HepG2 (cell line): ENCODE data around the gene HCRTR1. TPM values are rescaled to one million over a fixed set of nuclear protein-coding genes. Genes with fewer than 3 reads are reported as not detected.

Source experiments
- ATAC-seq: fragments of 200-7000 bp; cut with Tn5 transposase; 3 replicates; pipeline ENCODE4 v1.9.1; 2020; ENCODE audit warnings: mild to moderate bottlenecking, moderate library complexity
- BruUV-seq: library from RNA; stranded (reverse); fragments of 400-500 nt; replicated peaks from 2 replicates; lab custom pipeline; 2021; lab: Mats Ljungman, UMichigan
- CTCF ChIA-PET: fragments of 300-600 bp; formaldehyde crosslinking; extraction: SDS; loops from one replicate; lab custom pipeline; 2021; ENCODE audit warnings: low total read pairs, inconsistent platforms, low intra/inter-chr PET ratio; lab: Yijun Ruan, JAX
- POLR2A ChIA-PET: fragments of 350-600 bp; sonication (Branson Sonifier 250); formaldehyde crosslinking; loops from one replicate; lab custom pipeline; 2020; ENCODE audit warnings: antibody characterized with exemption, inconsistent platforms; lab: Yijun Ruan, JAX
- DNase-seq: peaks from one replicate; pipeline ENCODE4 v3.0.0-alpha.2; 2015; ENCODE audit warnings: low spot score
- FAIRE-seq: peaks from 3 replicates; lab custom pipeline; 2011; peaks lifted over from hg19 to GRCh38; lab: Jason Lieb, UNC
- H2AFZ ChIP-seq: one replicate; pipeline ENCODE4 v1.6.1; 2011; ENCODE audit warnings: low read length, inconsistent platforms
- H3K27ac ChIP-seq: fragments of 300-600 bp; 3 replicates; pipeline ENCODE4 v1.8.0; 2011; ENCODE audit warnings: mixed run types, mild to moderate bottlenecking, mixed read lengths, low read length, inconsistent platforms; ENCODE audit not compliant: insufficient read depth; ENCODE audit errors: extremely low read length
- H3K27me3 ChIP-seq, 2 experiments: fragments of 200-600 bp in 1 of 2; 2 replicates in 1 of 2; 3 replicates in 1 of 2; pipeline versions ENCODE4 v1.6.0 to v1.8.0; 2011; ENCODE audit warnings: low read length in 2 of 2, mild to moderate bottlenecking in 2 of 2, moderate library complexity in 2 of 2, inconsistent platforms in 1 of 2; ENCODE audit not compliant: insufficient read depth in 2 of 2, control insufficient read depth in 1 of 2
- H3K36me3 ChIP-seq, 2 experiments: fragments of 200-600 bp in 1 of 2; replicated peaks in 1 of 2; 2 replicates in 1 of 2; 3 replicates in 1 of 2; pipeline versions ENCODE4 v1.5.1 to v1.8.0; 2011; ENCODE audit warnings: low read length in 2 of 2, inconsistent platforms in 1 of 2; ENCODE audit not compliant: insufficient read depth in 2 of 2, control insufficient read depth in 1 of 2
- H3K4me1 ChIP-seq: 2 replicates; pipeline ENCODE4 v1.5.1; 2012; ENCODE audit warnings: low read length, inconsistent platforms; ENCODE audit not compliant: insufficient read depth
- H3K4me2 ChIP-seq: 2 replicates; pipeline ENCODE4 v1.6.0; 2011; ENCODE audit warnings: low read depth, low read length, inconsistent platforms
- H3K4me3 ChIP-seq, 3 experiments: fragments of 200-600 bp in 1 of 3; sonication (generic), shearing (Covaris generic) in 1 of 3; replicated peaks in 1 of 3; 2 replicates each; pipeline ENCODE4 v1.5.1; 2011 to 2016; ENCODE audit warnings: low read length in 3 of 3, inconsistent platforms in 2 of 3, low read depth in 2 of 3, mild to moderate bottlenecking in 2 of 3, control low read depth in 1 of 3, mixed read lengths in 1 of 3; ENCODE audit not compliant: insufficient read depth in 1 of 3
- H3K79me2 ChIP-seq: one replicate; pipeline ENCODE4 v1.6.1; 2011; ENCODE audit warnings: low read length, inconsistent platforms; ENCODE audit not compliant: insufficient read depth
- H3K9ac ChIP-seq: 2 replicates; pipeline ENCODE4 v1.6.0; 2011; ENCODE audit warnings: mild to moderate bottlenecking, low read depth, low read length, inconsistent platforms; ENCODE audit not compliant: insufficient read depth
- H3K9me3 ChIP-seq: 2 replicates; pipeline ENCODE4 v1.5.1; 2012; ENCODE audit warnings: mild to moderate bottlenecking, low read length
- H4K20me1 ChIP-seq: 2 replicates; pipeline ENCODE4 v1.6.0; 2011; ENCODE audit warnings: inconsistent platforms, mild to moderate bottlenecking, low read length, moderate library complexity; ENCODE audit not compliant: insufficient read depth
- BORCS8-MEF2B ChIP-seq: sonication (generic); formaldehyde crosslinking; IDR thresholded peaks from 2 replicates; pipeline ENCODE4 v1.8.0; 2022; ENCODE audit warnings: mild to moderate bottlenecking, missing genetic modification reagents
- ETV5 ChIP-seq: IDR thresholded peaks from 2 replicates; pipeline ENCODE4 v1.6.1; 2018; ENCODE audit warnings: missing biosample characterization, missing genetic modification reagents, inconsistent platforms, borderline replicate concordance
- HNF4A ChIP-seq: sonication (generic); formaldehyde crosslinking; IDR thresholded peaks from 2 replicates; pipeline ENCODE4 v1.4.0; 2020; ENCODE audit warnings: missing genetic modification reagents
- HNF4G ChIP-seq, 2 experiments: sonication (generic) in 1 of 2; formaldehyde crosslinking in 1 of 2; IDR thresholded peaks; 2 replicates each; pipeline versions ENCODE4 v1.4.0 to v1.6.1; 2011 to 2020; ENCODE audit warnings: borderline replicate concordance in 2 of 2, low read depth in 2 of 2, mild to moderate bottlenecking in 2 of 2, low read length in 1 of 2, missing genetic modification reagents in 1 of 2, moderate library complexity in 1 of 2
- MAFK ChIP-seq, 2 experiments: IDR thresholded peaks in 1 of 2; conservative IDR thresholded peaks in 1 of 2; 2 replicates each; pipeline ENCODE4 v1.6.1; 2011; ENCODE audit warnings: improper control_type of control experiment in 2 of 2, low read length in 2 of 2
- MTF1 ChIP-seq: sonication (generic); formaldehyde crosslinking; IDR thresholded peaks from 2 replicates; pipeline ENCODE4 v1.5.0; 2020; ENCODE audit warnings: missing genetic modification reagents
- NR2F6 ChIP-seq, 2 experiments: IDR thresholded peaks; 2 replicates each; pipeline ENCODE4 v1.6.1; 2016; ENCODE audit warnings: antibody characterized with exemption in 1 of 2, mild to moderate bottlenecking in 1 of 2
- PATZ1 ChIP-seq: sonication (generic); formaldehyde crosslinking; IDR thresholded peaks from 2 replicates; pipeline ENCODE4 v1.4.0; 2020; ENCODE audit warnings: missing genetic modification reagents
- PCBP1 ChIP-seq: fragments of 200-400 bp; formaldehyde crosslinking; IDR thresholded peaks from 2 replicates; pipeline ENCODE4 v1.6.1; 2017; ENCODE audit warnings: mild to moderate bottlenecking, low read depth, low read length, borderline replicate concordance
- POLR2A ChIP-seq, 2 experiments: IDR thresholded peaks; 2 replicates each; pipeline ENCODE4 v1.6.1; 2011; ENCODE audit warnings: low read depth in 2 of 2, low read length in 2 of 2, mild to moderate bottlenecking in 1 of 2, moderate library complexity in 1 of 2; ENCODE audit not compliant: insufficient read depth in 1 of 2
- RAD21 ChIP-seq: fragments of 450-650 bp; formaldehyde crosslinking; IDR thresholded peaks from 2 replicates; pipeline ENCODE4 v1.5.0; 2020; ENCODE audit warnings: mild to moderate bottlenecking
- RARA ChIP-seq: IDR thresholded peaks from 2 replicates; pipeline ENCODE4 v1.6.1; 2016; ENCODE audit warnings: missing genetic modification reagents, missing compliant biosample characterization
- SETDB1 ChIP-seq: sonication (generic); formaldehyde crosslinking; IDR thresholded peaks from 2 replicates; pipeline ENCODE4 v1.5.1; 2020; ENCODE audit warnings: missing genetic modification reagents, mild to moderate bottlenecking, borderline replicate concordance
- SIX1 ChIP-seq: sonication (generic); formaldehyde crosslinking; IDR thresholded peaks from 2 replicates; pipeline ENCODE4 v1.4.0; 2020; ENCODE audit warnings: missing genetic modification reagents, borderline replicate concordance
- TCF12 ChIP-seq, 2 experiments: fragments of 450-650 bp in 1 of 2; sonication (generic) in 1 of 2; formaldehyde crosslinking in 1 of 2; IDR thresholded peaks; 2 replicates each; pipeline versions ENCODE4 v1.6.1 to v1.8.0; 2017 to 2022; ENCODE audit warnings: antibody characterized with exemption in 1 of 2, mild to moderate bottlenecking in 1 of 2, missing genetic modification reagents in 1 of 2, moderate library complexity in 1 of 2
- THYN1 ChIP-seq: sonication (generic); formaldehyde crosslinking; IDR thresholded peaks from 2 replicates; pipeline ENCODE4 v1.8.1; 2023; ENCODE audit warnings: low read depth, mild to moderate bottlenecking, moderate library complexity, missing genetic modification reagents, borderline replicate concordance
- XRCC5 ChIP-seq: fragments of 200-400 bp; formaldehyde crosslinking; optimal IDR thresholded peaks from 2 replicates; pipeline ENCODE3; 2017; ENCODE audit warnings: mild to moderate bottlenecking, low read length
- ZMYM3 ChIP-seq: sonication (generic); formaldehyde crosslinking; IDR thresholded peaks from 2 replicates; pipeline ENCODE4 v1.5.1; 2020; ENCODE audit warnings: mild to moderate bottlenecking, missing genetic modification reagents
- ZNF552 ChIP-seq: sonication (generic); formaldehyde crosslinking; IDR thresholded peaks from 2 replicates; pipeline ENCODE4 v1.9.0; 2022; ENCODE audit warnings: missing genetic modification reagents, mild to moderate bottlenecking, borderline replicate concordance
- WGBS: methylation state at CpG from one replicate; pipeline ENCODE4 v1.1.6; 2017; ENCODE audit warnings: low lambda C conversion rate; 5-methylcytosine and 5-hydroxymethylcytosine counted together
- in situ Hi-C: cut with HindIII; loops from 2 replicates; pipeline ENCODE4 v1.10.0; 2017; ENCODE audit warnings: low pct_unique_long_range_greater_than_20kb; ENCODE audit not compliant: extremely low pct_ligation_motif_present
- intact Hi-C: fragments of 100-400 bp; cut with micrococcal nuclease; formaldehyde crosslinking; loops from one replicate; pipeline ENCODE4 v1.10.0; 2022; ENCODE audit not compliant: unreplicated experiment
- polyA plus RNA-seq, 8 experiments: library from polyadenylated mRNA; depleted of rRNA in 3 of 8; stranded (reverse) in 7 of 8; unstranded in 1 of 8; fragments of >200 nt; fragmentation: Illumina TruSeq in 4 of 8; extraction: Trizol in 4 of 8; gene quantifications; 2 replicates each; pipeline versions ENCODE4 v1.2.1 to v1.2.3, GENCODE V29; 2011 to 2016; ENCODE audit warnings: low read depth in 4 of 8, missing spikeins in 1 of 8, mixed read lengths in 1 of 8; ENCODE audit not compliant: insufficient read depth in 1 of 8
- total RNA-seq, 5 experiments: library from RNA; depleted of rRNA; stranded (reverse); fragments of >200 nt; fragmentation: Illumina TruSeq; extraction: Trizol; gene quantifications; 2 replicates each; pipeline ENCODE4 v1.2.3, GENCODE V29; 2016; ENCODE audit warnings: low read depth in 1 of 5
- TF ChIP-seq, protein P1 (sequence below): sonication (generic); formaldehyde crosslinking; IDR thresholded peaks from 2 replicates; pipeline ENCODE4 v1.5.1; 2020; ENCODE audit warnings: missing genetic modification reagents, mild to moderate bottlenecking, borderline replicate concordance

HCRTR1 gene
- total and polyA plus RNA-seq, 2 of the 13 experiments (the other 11 are each of a cell fraction or from before 2014, with no cell fraction given), result not detected

GRCh38 chr1:31587720-31588423 lies 29.6 kb upstream of the HCRTR1 start:
- Histone ChIP-seq H3K4me1 (peaks cover 18% of the 10 kb centered on the region), H3K9ac (no peak overlapping the region), H3K36me3 (peaks cover 4 to 20% of the 10 kb centered on the region in 2 experiments; a peak in 3 of 5 replicates), H3K9me3 (no peaks in the 10 kb centered on the region), H3K4me3 (no peak overlapping the region), H4K20me1 (no peaks in the 10 kb centered on the region), H3K27me3 (peaks cover 0 to 9% of the 10 kb centered on the region in 2 experiments; a peak in 1 of 5 replicates), H2AFZ (no peak overlapping the region), H3K4me2 (no peak overlapping the region), H3K27ac (no peak overlapping the region), H3K79me2 (no peaks in the 10 kb centered on the region)
- FAIRE-seq (peak; percentile 18), DNase-seq (peak; percentile 40), ATAC-seq (peak; percentile 38)
- CTCF ChIA-PET, result interaction anchor here (1.1 kb wide), 1 partner anchor 24 kb away, joined by 3 read pairs; no protein-coding TSS in a partner anchor
- no TSS peak for BruUV-seq
- WGBS, result 76% methylated on average over 12 of the region's 14 CpGs
- in situ Hi-C loops (no loop called here), intact Hi-C loops (no loop called here)
- POLR2A ChIA-PET, result interaction anchor here (0.6 to 1.1 kb wide), 3 partner anchors 11 to 60 kb away, joined by 4 to 6 read pairs (median 5); partner anchors contain the start of gene TINAGL1
- TF ChIP-seq RARA (no peak), ETV5 (CRISPR knock-in tag) (no peak), HNF4G (IDR thresholded peaks at IDR 0.05; ENCODE audit: borderline replicate concordance, low read depth, low read length) (peak; percentile 58), HNF4G (CRISPR knock-in tag; IDR thresholded peaks at IDR 0.05; ENCODE audit: borderline replicate concordance, low read depth) (no peak), MTF1 (no peak), BORCS8-MEF2B (CRISPR knock-in tag) (no peak), SETDB1 (CRISPR knock-in tag) (no peak), RAD21 (peak; percentile 37; the same call in 1 of the 2 replicates), MAFK (conservative IDR thresholded peaks at IDR 0.05 in 1 of 2, IDR thresholded peaks at IDR 0.05 in 1 of 2; ENCODE audit: low read length in 2 of 2) (peak; percentile 74 to 78), POLR2A (IDR thresholded peaks at IDR 0.05; ENCODE audit: insufficient read depth in 1 of 2, low read depth in 2 of 2, low read length in 2 of 2) (0 out of 4 replicates have a peak, but pooled peaks of 1 of the 2 experiments have one; percentile 16), XRCC5 (peak; percentile 56), THYN1 (CRISPR knock-in tag) (no peak), ZNF552 (CRISPR knock-in tag) (no peak), HNF4A (peak; percentile 58), PCBP1 (0 out of 2 replicates have a peak, but pooled peaks have one; percentile 15), PATZ1 (CRISPR knock-in tag) (0 out of 2 replicates have a peak, but pooled peaks have one; percentile 12), ZMYM3 (0 out of 2 replicates have a peak, but pooled peaks have one; percentile 16), SIX1 (CRISPR knock-in tag) (peak; percentile 90), NR2F6 (IDR thresholded peaks at IDR 0.05) (peak; percentile 72), NR2F6 (CRISPR knock-in tag; IDR thresholded peaks at IDR 0.05) (peak; percentile 74), TCF12 (IDR thresholded peaks at IDR 0.05) (no peak), TCF12 (CRISPR knock-in tag; IDR thresholded peaks at IDR 0.05) (no peak)
- TF ChIP-seq, protein P1, sequence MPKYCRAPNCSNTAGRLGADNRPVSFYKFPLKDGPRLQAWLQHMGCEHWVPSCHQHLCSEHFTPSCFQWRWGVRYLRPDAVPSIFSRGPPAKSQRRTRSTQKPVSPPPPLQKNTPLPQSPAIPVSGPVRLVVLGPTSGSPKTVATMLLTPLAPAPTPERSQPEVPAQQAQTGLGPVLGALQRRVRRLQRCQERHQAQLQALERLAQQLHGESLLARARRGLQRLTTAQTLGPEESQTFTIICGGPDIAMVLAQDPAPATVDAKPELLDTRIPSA (CRISPR knock-in tag), result no peak
